GM04503 (cell line): ENCODE results near the gene PHPT1.
"Not testable (repeated sequence)": the region's sequence is repeated elsewhere in the genome, so short reads cannot be mapped to it uniquely, and the experiment has no call there.

Experiments used
- DNase-seq: peaks from one replicate; pipeline ENCODE4 v3.0.0-alpha.2; 2012; ENCODE audit warnings: low read depth

The PHPT1 gene

DNA sequence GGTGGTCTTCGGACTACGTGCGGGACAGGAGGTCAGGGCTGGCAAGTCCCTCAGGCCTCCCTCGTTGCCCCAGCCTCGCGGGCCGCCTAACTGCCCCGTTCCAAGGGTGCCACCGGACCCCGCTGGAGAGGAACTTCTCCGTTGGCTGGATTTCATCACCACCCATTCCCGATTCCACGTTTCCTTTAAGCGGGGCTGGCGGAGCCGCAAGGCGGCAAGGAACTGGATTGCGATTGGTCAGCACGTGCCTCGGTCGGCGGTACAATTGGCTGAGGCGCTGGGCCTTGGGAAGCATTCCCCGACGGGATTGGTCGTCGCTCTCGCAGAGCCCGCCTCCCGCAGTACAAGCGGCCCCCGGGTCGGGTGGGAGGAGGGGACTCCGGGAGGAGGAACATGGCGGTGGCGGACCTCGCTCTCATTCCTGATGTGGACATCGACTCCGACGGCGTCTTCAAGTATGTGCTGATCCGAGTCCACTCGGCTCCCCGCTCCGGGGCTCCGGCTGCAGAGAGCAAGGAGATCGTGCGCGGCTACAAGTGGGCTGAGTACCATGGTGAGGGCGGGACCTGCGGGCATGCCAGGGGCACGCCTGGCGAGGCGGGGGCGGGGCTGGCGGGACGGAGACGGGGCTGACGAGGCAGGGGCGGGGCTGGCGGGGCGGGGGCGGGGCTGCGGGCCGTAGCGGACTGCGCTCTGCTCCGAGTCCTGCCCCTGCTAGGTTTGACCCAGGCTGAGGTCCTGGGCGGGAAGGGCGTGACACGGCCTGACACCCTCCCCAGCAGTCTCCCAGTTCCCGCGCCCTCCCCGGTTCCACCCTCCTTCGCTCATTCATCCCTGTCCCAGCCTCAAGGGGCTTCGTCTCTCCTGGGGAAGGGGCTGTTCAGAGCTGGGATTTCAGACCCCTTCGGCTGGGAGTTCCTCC is at the start of gene PHPT1:
Gene PHPT1, plus strand, starts transcription at position 372 of the 922 bp plus-strand sequence. Its CDS starts 22 bp downstream, at position 394.
- peak; percentile 85 for DNase-seq

DNA sequence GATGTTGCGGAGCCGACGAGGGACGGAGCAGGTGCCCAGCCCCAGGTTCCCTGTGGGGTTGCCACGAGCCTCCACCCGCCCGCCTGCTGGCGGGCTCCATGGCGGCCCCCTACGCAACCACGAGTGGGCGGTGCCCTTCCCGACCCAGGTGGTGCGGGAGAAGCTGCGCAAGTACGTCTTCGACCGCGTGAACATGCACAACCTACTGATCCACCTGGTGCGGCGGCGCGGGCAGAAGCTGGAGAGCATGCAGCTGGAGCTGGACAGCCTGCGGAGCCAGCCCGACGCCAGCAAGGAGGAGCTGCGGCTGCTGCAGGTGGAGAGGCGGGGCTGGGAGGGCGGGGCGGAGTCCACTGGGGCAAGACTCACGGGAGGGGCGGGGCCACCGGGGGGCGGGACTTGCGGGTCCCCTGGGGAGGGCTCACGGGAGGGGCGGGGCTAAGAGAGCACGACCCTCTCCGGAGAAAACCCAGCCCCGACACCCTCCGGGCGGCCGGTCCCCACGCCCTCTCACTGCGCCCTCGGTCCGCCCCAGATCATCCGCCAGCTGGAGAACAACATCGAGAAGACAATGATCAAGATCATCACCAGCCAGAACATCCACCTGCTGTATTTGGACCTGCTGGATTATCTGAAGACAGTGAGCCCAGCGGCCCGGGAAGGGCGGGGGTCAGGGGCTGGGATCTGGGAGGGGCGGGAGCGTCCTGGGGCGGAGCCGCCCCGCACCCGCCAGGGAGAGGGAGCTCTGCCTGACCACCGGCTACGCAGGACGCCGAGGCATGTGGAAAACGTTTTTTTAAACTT is 49.2 kb upstream of the PHPT1 start:
- no peak for DNase-seq

DNA sequence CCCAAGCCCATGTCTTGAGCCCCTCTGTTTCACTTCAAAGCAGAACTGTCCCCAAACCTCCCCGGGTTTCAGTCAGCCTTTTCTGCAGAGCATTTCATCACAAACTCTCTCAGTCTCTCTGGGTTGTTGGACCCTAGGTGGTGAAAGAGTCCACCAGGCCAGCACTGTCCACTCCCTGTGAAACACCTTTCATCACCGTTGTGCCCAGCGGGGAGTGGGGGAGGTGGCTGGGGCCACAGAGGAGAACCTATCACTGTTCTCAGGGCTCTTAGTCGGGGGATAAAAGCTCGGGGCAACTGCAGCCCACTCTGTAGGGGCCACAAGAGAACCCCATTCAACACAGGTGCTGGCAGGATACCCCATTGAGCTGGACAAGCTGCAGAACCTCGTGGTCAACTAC is 46.9 kb upstream of the PHPT1 start:
- no peak for DNase-seq

DNA sequence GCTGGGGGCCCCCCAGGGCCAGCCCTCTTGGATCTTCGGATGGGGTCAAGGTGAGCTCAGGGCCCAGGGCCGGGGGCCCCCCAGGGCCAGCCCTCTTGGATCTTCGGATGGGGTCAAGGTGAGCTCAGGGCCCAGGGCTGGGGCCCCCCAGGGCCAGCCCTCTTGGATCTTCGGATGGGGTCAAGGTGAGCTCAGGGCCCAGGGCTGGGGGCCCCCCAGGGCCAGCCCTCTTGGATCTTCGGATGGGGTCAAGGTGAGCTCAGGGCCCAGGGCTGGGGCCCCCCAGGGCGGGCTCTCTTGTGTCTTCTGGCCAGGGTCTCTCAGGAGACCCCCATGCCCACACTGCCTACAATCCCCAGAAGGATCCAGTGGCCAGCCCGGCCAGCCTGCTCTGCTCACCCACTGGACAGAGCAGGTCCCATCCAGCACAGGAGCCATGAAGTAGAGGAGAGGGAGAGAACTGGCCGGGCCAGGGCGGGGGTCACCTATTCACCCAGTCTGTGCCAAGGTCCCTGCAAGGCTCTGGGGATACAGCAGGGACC is 46.1 kb upstream of the PHPT1 start:
- DNase-seq: not testable (repeated sequence)

DNA sequence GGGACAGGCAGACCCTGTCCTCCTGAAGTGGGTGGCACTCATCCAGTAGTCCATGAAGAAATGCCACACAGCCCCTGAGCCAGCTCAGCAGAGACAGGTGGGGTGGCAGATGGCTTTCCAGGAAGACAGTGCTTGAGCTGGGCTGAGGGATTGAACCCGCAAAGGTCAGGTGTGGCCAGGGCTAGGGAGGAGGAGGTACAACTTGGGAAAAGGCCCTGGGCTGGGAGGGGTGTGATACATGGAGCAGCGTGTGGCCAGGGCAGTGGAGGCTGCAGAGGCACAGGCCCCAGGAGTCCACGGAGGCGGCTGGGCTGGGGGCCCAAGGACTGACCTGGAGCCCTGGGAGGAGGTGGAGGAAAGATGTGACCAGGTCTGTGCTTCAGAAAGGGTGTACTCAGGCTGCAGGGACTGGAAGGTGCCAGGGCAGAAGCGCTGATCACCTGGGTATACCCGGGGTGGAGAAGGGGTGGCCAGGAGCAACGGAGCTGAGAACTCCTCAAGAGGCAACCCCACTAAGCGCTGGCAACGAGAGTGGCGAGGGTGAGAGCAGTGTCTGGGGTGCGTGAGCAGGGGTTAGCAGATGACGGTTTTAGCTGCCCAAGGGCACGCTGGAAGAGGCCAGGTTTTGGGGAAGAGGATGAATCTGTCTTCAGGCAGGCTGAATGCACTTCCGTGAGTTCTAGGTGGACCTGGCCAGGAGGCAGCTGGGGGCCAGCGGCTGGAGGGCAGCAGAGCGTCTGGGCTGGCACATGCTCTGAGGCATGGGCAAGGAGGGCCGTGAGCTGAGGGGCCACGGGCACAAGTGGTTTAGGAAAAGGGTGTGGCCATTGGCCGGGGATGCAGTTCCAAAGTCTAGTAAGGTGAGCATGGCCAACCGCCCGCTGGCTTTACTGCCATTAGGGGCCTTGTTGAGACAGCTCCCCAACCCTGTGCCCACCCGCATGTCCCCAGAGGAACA is 45.4 kb upstream of the PHPT1 start:
- DNase-seq: no peak

DNA sequence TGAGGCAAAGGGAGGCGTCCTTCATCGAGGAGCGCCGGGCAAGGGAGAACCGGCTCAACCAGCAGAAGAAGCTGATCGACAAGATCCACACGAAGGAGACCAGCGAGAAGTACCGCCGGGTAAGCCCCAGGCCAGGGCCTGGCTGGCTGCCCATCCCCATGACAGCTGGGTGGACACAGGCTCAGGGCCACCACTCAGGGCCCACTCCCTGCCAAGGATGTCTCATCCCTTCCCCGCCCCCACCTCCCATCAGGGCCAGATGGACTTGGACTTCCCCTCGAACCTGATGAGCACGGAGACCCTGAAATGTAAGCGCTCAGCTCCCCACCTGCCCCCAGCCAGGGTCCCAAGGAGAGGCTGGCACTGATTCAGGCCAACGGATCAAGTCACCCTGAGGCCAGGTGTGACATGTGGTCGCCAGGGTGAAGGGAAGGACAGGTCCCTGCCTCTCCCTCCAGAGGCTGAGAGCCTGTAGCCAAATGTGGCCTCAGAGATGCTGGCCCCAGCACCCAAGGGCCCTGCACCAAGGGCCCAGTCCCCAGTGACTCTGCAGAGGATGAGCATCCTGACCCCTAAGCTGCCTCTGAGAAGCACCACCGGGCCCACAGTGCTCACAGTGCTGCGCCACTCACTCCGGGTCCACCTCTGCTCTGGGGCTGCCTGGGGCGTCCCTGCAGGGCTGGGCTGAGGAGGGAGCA is 44.6 kb upstream of the PHPT1 start:
- no peak for DNase-seq

DNA sequence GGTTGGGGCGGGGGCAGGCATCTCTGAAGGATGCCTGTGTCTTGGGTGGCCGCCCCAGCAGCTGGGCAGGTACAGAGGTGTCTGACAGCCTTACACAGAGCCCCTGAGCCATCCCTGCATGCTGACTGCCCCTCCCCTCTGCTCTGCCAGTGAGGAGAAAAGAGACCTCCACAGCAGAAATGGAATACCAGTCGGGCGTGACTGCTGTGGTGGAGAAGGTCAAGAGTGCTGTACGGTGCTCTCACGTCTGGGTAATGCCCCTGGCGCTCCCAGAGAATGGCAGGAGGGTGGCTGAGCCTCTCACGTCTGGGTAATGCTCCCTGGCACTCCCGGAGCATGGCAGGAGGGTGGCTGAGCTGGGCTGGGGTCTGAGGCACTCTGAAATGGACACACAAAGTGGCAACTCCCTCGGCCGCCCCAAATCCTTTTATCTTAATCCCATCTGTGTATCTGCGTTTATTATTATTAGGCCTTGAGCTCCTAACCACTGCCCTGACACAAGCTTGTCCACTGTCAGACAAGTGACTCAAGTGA is 43.9 kb upstream of the PHPT1 start:
- no peak for DNase-seq

DNA sequence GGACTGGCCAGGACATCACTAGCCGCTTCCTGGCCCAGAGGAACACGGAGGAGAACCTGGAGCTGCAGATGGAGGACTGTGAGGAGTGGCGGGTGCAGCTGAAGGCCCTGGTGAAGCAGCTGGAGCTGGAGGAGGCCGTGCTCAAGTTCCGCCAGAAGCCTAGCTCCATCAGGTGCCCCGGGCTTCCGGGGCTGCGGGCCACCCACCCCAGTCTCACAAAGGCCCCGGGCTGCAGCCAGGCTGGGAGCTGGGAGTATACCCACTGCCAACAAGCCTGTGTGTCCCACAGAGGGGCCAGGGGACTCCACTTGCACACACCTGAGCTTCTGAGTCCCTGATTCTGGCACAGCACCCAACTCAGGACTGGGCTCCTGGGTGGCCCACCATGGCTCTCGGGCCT is 43.1 kb upstream of the PHPT1 start:
- no peak for DNase-seq

DNA sequence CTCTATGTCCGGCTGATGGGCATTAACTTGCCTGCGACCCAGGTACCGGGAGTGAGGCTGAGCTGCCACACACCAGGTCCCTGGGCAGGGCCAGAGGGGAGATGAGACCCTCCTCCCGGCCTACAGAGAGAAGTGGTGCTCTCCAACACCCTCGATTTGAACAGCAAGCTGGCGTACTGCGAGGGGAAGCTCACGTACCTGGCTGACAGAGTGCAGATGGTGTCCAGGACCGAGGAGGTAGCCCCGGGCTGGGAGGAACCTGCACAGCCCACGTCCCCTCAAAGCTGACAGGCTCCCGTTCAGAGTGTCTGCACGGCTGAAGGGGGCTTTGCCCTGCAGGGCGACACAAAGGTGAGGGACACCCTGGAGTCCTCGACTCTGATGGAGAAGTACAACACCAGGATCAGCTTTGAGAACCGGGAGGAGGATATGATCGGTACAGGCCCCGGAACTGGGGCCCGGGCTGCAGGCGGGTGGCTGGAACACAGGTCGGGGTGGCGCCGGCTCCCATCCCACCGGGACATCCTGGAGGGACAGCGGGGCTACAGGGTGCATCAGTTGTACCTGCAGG is 42.5 kb upstream of the PHPT1 start:
- no peak for DNase-seq

DNA sequence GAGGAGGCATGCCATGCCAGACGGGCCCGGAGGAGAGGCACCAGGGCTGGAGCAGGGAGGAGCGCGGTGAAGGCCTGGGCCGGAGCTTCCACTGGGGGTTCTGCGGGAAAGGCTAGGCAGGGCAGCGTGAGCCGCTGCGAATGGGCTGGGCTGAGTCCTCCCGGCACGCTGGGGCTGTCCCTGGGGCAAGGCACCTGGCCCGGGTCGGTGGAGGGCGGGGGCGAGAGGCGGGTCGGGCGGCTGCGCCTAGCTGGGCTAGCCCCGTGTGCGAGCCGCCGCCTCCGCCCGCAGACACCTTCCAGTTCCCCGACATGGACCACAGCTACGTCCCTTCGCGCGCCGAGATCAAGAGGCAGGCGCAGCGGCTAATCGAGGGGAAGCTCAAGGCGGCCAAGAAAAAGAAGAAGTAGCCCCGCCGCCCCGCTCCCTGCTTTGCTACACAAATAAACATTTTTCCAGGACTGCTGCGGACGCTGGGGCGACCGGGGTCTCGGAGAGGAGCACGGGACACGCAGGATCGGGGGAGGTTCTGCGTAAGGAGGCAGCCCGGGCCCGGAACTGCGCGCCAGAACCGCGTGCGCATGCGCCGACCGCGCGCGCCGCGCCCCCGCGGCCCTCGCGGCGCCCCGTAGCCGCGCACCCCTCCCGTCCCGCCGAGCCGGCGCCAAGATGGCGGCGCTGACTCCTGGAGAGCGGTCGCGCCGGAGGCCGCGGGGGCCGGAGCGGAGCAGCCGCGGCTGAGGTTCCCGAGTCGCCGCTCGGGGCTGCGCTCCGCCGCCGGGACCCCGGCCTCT is 41.7 kb upstream of the PHPT1 start, which contains the start of gene RABL6:
Gene RABL6, plus strand, starts transcription at position 668 of the 794 bp plus-strand sequence. CDS start 249 bp downstream, outside the sequence.
- DNase-seq: no peak

DNA sequence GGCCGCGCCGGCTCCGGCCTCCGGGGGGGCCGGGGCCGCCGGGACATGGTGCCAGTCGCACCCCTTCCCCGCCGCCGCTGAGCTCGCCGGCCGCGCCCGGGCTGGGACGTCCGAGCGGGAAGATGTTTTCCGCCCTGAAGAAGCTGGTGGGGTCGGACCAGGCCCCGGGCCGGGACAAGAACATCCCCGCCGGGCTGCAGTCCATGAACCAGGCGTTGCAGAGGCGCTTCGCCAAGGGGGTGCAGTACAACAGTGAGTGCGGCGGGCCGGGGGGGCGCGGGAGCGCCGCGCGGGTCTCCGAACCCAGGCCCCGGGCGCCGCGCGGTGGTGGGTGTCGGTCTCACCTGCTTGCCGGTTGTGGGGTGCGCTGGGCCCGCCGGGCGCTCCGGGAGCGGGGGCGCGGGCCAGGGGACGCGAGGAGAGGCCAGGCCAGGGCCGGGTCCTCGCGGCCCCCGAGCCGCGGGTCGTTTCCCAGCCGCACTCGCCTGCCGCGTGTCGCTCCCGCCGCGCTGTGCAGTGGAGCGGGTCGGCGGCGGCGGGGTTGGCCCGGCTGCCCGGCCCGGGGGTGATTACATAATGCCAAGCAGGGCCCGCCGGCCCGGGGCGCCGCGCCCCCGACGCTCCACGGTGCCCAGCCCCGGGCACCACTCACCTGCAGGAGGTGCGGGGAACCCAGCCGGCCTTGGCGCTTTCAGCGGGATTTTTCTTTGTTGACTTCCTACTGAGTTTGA is 41.0 kb upstream of the PHPT1 start:
- no peak for DNase-seq

DNA sequence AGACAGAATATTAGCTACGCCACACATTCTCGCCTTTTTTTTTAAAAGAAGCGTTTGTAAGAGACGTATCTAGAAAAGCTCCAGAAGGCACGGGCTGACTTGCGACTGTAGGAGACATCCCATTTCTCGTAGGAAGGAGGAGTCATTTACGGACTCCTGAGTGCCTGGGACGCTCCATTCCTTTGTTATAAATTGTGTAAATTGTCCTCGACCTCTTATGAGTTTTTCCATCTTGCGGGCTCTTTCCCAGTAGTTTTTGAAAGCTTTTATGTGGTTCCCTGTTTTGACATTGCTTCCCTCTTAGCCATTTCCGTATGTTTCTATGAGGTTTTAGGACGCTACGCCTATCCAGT is 40.4 kb upstream of the PHPT1 start:
- no peak for DNase-seq

DNA sequence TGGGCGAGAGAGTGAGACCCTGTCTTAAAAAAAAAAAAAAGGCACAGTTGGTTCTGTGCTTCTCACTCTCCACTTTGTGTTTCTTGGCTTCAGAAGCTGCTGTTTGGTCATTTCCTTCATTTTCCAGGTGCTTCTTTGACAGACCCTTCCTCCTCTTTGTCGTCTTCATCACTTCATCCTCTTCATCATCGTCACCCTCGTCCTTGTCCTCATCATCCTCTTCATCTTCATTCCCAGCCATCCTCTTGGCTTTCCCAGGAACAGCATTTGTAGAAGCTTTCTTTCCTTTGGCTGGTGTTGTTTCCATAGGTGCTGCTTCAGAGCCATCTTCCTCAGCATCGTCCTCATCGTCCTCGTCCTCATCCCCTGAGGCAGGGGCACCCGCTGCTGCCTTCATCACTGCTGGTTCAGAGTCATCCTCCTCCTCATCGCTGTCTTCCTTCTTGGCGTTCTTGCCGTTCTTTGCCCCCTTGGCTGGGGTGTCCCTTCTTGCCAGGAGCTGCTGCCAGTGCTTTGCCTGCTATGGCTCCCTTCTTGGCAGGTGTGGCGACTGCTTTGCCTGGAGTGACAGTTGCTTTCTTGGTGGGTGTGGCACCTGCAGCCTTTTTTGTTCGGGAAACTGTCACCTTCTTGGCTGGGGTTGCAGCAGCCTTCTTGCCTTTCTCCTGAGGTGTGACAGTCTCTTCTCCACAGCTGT is 34.3 kb upstream of the PHPT1 start:
- DNase-seq: no peak

DNA sequence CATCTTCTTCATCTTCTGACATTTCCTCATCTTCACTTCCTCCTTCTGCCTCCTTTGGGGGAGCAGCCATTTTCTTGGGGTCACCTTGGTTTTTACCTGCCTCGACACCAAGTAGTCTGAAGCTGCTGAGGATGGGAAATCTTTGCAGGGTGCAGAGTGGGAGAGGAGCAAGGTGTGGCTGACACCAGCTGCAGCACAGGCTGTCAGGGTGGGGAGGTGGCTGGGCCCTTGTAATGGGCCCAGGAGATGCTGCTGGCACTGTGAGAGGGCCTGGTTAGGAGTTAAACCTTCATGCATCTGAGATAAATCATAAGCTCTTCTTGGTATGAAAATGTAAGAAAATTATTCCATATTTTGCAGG is 33.8 kb upstream of the PHPT1 start:
- DNase-seq: no peak

DNA sequence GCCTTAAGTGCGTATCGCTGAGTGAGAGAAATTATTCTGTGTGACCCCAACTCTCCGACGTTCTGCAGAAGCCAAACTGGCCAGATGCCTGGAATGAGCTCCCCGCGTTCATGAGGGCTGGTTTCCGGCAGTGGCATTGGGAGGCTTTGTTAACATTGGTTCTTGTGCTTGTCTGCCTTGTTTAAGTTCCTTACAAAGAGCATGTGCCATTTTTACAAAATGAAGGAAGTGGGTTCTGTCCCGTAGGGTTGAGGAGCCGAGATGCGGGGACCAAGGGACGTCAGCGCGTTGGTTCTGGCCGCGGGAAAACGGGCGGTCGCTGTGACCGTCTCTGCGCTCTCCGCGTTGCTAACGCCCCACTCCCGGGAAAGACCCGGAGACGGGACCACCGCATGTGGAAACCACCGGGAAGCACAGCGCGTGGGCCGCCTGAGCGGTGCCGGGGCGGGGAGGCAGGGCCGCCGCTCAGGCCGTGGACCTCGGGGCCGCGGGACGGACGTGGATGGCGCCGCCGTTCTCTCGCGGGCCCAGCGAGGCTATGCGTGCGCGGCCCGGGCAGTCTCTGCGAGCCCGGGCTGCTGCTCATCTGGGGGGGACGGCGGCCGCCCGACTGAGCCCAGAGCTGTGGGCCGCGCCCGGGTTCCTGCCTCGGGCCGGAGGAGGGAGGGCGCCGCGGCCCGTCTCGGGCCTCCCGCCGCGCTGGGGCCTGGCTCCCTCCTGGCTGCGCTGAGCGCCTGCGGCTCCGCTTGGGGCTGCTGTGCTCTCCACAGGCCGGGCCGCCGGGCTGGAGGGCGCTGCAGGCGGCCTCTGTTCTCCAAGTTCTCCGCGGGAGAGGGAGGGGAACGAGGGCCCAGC is 28.0 kb upstream of the PHPT1 start:
- DNase-seq: no peak

DNA sequence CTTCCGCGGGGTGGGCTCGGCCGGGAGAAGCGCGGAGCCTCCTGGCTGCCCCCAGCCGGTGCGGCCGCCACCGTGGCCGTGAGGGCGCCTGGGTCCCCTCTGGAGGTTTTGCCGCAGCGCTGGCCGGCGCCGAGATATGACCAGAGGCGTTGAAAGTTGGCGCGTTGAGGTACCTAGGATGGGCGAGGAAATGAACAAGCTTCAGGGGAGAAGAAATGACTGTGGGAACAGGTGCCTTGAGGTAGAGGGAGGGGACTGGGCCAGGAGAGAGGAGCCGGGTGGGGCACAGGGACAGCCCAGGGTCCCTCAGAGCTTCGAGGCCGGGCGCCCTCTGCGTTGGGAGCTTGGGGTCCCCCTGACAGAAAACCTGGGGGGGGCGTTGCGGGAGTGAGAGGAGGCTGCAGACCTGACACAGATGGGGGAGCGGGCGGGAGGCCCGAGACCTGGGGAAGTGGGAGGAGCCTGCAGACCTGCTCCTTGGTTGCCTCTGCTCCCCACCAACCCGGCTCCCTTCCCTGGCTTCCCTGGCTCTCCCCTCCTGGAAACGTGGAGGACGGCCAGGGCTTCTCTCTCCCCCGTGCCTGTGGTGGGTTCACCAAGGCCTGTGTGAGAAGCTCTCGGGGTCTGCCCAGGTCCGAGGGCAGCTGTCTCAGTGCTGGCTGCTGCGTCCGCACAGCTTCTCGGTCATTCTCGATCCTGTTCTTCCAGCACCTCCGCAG is 27.2 kb upstream of the PHPT1 start:
- no peak for DNase-seq
